OCI-LY1 (cell line): ENCODE measurements around the gene THUMPD1.

Experiments used
- H2AFZ ChIP-seq: fragments of 200-600 bp; sonication (generic), shearing (Covaris generic); 2 replicates; pipeline ENCODE4 v1.6.0; 2014; ENCODE audit warnings: antibody characterized with exemption, mild to moderate bottlenecking, low read length
- H3F3A ChIP-seq: fragments of 200-600 bp; sonication (generic), shearing (Covaris generic); 2 replicates; pipeline ENCODE4 v1.6.0; 2014; ENCODE audit warnings: mild to moderate bottlenecking, antibody characterized with exemption, low read length, moderate library complexity; ENCODE audit not compliant: insufficient read depth
- H3K27ac ChIP-seq: fragments of 200-600 bp; sonication (generic); 2 replicates; pipeline ENCODE4 v1.5.1; 2014; ENCODE audit warnings: low read length, mixed run types, mild to moderate bottlenecking, low read depth; ENCODE audit not compliant: poor library complexity, severe bottlenecking
- H3K27me3 ChIP-seq: fragments of 200-600 bp; sonication (generic); 2 replicates; pipeline ENCODE4 v1.6.0; 2014; ENCODE audit warnings: antibody characterized with exemption, mild to moderate bottlenecking, low read length, moderate library complexity; ENCODE audit not compliant: insufficient read depth
- H3K36me3 ChIP-seq: fragments of 200-600 bp; sonication (generic); 2 replicates; pipeline ENCODE4 v1.6.1; 2014; ENCODE audit warnings: mild to moderate bottlenecking, antibody characterized with exemption, low read length, moderate library complexity, mixed read lengths; ENCODE audit not compliant: insufficient read depth
- H3K4me1 ChIP-seq: fragments of 200-600 bp; sonication (generic); 2 replicates; pipeline ENCODE4 v1.5.1; 2014; ENCODE audit warnings: mild to moderate bottlenecking, low read length, moderate library complexity; ENCODE audit not compliant: insufficient read depth, severe bottlenecking
- H3K4me2 ChIP-seq: fragments of 200-600 bp; sonication (generic), shearing (Covaris generic); 2 replicates; pipeline ENCODE4 v1.6.1; 2014; ENCODE audit warnings: low read length
- H3K4me3 ChIP-seq: fragments of 200-600 bp; sonication (generic); 2 replicates; pipeline ENCODE4 v1.5.1; 2014; ENCODE audit warnings: low read length, low read depth, mild to moderate bottlenecking, mixed read lengths; ENCODE audit not compliant: poor library complexity, severe bottlenecking
- H3K79me2 ChIP-seq: fragments of 200-600 bp; shearing (Covaris generic); 2 replicates; pipeline ENCODE4 v1.6.1; 2016; ENCODE audit warnings: mixed run types, low read length, mixed read lengths; ENCODE audit not compliant: insufficient read depth
- H3K9ac ChIP-seq: fragments of 200-600 bp; sonication (generic), shearing (Covaris generic); 2 replicates; pipeline ENCODE4 v1.6.1; 2014; ENCODE audit warnings: mild to moderate bottlenecking, low read length, mixed read lengths
- H3K9me2 ChIP-seq: fragments of 200-600 bp; sonication (generic), shearing (Covaris generic); 2 replicates; pipeline ENCODE4 v1.6.1; 2014; ENCODE audit warnings: low read depth, mild to moderate bottlenecking, low read length, mixed read lengths
- H3K9me3 ChIP-seq: fragments of 200-600 bp; shearing (Covaris generic); 2 replicates; pipeline ENCODE4 v1.6.1; 2014; ENCODE audit warnings: low read length, mixed read lengths
- H4K20me1 ChIP-seq: fragments of 200-600 bp; sonication (generic), shearing (Covaris generic); 2 replicates; pipeline ENCODE4 v1.6.0; 2016; ENCODE audit warnings: mild to moderate bottlenecking, low read length; ENCODE audit not compliant: insufficient read depth
- EZH2 ChIP-seq: fragments of 200-600 bp; sonication (generic), shearing (Covaris generic); IDR thresholded peaks from 2 replicates; pipeline ENCODE4 v1.8.0; 2017; ENCODE audit warnings: borderline replicate concordance, mixed run types, mild to moderate bottlenecking, antibody characterized with exemption, low read length, moderate library complexity, mixed read lengths
- TF ChIP-seq, protein P1 (sequence below): fragments of 200-600 bp; sonication (generic), shearing (Covaris generic); IDR thresholded peaks from 2 replicates; pipeline ENCODE4 v1.5.1; 2017; ENCODE audit warnings: mild to moderate bottlenecking, antibody characterized with exemption, low read length, moderate library complexity, mixed read lengths

The THUMPD1 gene

DNA sequence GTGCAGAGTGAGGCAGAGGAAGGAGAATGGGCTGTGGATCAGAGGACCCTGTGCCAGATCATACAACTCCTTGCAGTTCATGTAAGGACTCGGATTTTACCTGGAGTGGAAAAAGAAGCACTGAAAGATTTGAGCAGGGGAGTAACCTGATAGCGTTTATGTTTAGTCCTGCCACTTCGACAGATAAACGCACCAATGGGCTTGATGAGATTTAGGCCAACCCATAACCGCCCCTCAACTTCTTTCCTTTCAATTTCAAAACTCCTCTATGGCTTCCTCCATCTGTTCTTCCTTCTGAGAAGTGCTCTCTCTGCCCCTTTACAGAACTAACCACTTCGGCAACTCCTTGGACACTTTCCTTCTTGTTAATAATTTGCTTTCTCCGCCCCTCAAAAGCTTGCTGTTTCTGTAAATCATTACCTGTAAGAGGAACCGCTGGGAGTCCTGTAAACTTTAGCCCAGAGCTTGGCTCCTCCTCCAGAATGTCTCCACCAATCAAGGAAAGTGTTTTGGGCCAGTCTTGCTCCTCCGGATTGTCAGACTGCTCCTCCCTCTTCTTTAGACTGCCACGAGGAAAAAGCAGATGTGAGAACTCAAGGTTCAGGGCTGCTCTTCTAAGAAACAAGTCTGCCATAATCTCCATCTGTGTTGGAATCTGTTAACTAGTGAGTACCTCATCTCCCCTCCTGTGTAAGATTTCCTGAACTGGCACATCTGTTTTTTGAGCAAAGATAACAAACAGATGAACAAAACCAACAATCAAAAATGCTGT is 22.0 kb upstream of the THUMPD1 start, which contains the start of gene ACSM3:
Gene ACSM3 (plus strand): TSS at position 554 of the 772 bp plus-strand sequence. CDS start 6,021 bp downstream, outside the sequence.
- H3K4me2 ChIP-seq = peak within 1 kb of the TSS; percentile 64
- H3K79me2 ChIP-seq = no peaks in the 10 kb centered on the region
- H3K36me3 ChIP-seq = no peaks in the 10 kb centered on the region; the same call in 1 of the 2 replicates
- H3K4me1 ChIP-seq = peaks cover 10% of the 10 kb centered on the region
- H3F3A ChIP-seq = no peaks in the 10 kb centered on the region
- H4K20me1 ChIP-seq = no peaks in the 10 kb centered on the region
- TF ChIP-seq EZH2 = no peak
- TF ChIP-seq, protein P1, sequence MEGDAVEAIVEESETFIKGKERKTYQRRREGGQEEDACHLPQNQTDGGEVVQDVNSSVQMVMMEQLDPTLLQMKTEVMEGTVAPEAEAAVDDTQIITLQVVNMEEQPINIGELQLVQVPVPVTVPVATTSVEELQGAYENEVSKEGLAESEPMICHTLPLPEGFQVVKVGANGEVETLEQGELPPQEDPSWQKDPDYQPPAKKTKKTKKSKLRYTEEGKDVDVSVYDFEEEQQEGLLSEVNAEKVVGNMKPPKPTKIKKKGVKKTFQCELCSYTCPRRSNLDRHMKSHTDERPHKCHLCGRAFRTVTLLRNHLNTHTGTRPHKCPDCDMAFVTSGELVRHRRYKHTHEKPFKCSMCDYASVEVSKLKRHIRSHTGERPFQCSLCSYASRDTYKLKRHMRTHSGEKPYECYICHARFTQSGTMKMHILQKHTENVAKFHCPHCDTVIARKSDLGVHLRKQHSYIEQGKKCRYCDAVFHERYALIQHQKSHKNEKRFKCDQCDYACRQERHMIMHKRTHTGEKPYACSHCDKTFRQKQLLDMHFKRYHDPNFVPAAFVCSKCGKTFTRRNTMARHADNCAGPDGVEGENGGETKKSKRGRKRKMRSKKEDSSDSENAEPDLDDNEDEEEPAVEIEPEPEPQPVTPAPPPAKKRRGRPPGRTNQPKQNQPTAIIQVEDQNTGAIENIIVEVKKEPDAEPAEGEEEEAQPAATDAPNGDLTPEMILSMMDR = no peak
- H3K27ac ChIP-seq = no peak within 1 kb of the TSS
- H3K9ac ChIP-seq = no peak within 1 kb of the TSS
- no peaks in the 10 kb centered on the region for H3K9me2 ChIP-seq
- peaks cover 8% of the 10 kb centered on the region for H3K9me3 ChIP-seq
- H2AFZ ChIP-seq = peak within 1 kb of the TSS; percentile 85; the same call in 1 of the 2 replicates
- no peaks in the 10 kb centered on the region; the same call in 1 of the 2 replicates for H3K27me3 ChIP-seq
- peak within 1 kb of the TSS; percentile 46 for H3K4me3 ChIP-seq

DNA sequence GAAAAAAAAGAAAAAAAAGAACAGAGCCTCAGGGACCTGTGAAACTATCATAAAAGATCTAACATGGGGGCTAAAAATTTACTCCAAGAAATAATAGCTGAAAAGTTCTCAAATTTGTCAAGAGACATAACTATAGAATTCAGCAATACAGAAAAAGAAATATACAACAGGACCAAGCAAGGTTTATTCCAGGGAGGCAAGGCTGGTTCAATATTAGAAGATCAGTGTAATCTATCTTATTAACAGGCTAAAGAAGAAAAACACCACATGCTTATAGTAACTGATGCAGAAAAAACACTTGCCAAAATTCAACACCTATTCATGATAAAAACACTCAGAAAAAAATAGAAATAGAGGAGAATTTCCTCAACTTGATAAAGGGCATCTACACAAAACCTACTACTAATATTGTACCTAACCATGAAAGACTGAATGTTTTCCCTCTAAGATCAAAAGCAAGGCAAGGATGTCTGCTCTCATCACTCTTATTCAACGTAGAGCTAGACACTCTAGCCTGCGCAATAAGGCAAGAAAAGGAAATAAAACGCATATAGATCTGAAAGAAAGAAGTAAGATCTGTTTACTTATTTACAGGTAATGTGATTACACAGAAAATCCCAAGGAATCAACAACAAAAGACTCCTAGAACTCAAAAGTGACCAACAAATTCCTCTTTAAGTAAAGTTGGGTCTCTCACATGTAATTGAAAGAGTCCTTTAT is 20.9 kb upstream of the THUMPD1 start:
- Histone ChIP-seq H3K9ac (no peak overlapping the region), H3K27ac (no peak overlapping the region), H3F3A (no peaks in the 10 kb centered on the region), H3K79me2 (no peaks in the 10 kb centered on the region), H3K4me3 (no peak overlapping the region), H3K9me2 (no peaks in the 10 kb centered on the region), H4K20me1 (no peaks in the 10 kb centered on the region), H3K4me2 (no peak overlapping the region), H3K9me3 (peaks cover 8% of the 10 kb centered on the region), H3K36me3 (no peaks in the 10 kb centered on the region; the same call in 1 of the 2 replicates), H3K27me3 (no peaks in the 10 kb centered on the region; the same call in 1 of the 2 replicates), H3K4me1 (peaks cover 10% of the 10 kb centered on the region), H2AFZ (no peak overlapping the region)
- no peak for TF ChIP-seq EZH2

- Histone ChIP-seq H3K4me3 (no peak overlapping the region), H3K4me1 (peaks cover 10% of the 10 kb centered on the region), H3K4me2 (no peak overlapping the region), H3K9ac (no peak overlapping the region), H3F3A (no peaks in the 10 kb centered on the region), H2AFZ (no peak overlapping the region), H4K20me1 (no peaks in the 10 kb centered on the region), H3K27ac (no peak overlapping the region), H3K36me3 (no peaks in the 10 kb centered on the region; the same call in 1 of the 2 replicates), H3K27me3 (no peaks in the 10 kb centered on the region; the same call in 1 of the 2 replicates), H3K9me2 (no peaks in the 10 kb centered on the region), H3K9me3 (peaks cover 8% of the 10 kb centered on the region), H3K79me2 (no peaks in the 10 kb centered on the region)
- TF ChIP-seq, protein P1 = no peak
- TF ChIP-seq EZH2 = no peak
Measured at GRCh38 chr16:20761175-20761574, 19.6 kb upstream of the THUMPD1 start.
